NCI-H146 treated with DMSO at 0.1 percent for 48 hours (cell line): ENCODE data around the gene FOXF1.

Source experiments
- DNase-seq: peaks from one replicate; lab custom pipeline; 2025; ENCODE audit not compliant: unreplicated experiment; lab: John Stamatoyannopoulos, UW

FOXF1 gene

GRCh38 chr16:86503830-86504229 is 6.5 kb upstream of the FOXF1 start:
- DNase-seq: no peak

- no peak for DNase-seq
These were observed 5.8 kb upstream of the FOXF1 start for GRCh38 chr16:86504315-86505184.

- no peak for DNase-seq
These were observed 5.0 kb upstream of the FOXF1 start for GRCh38 chr16:86505185-86505898.

- DNase-seq: no peak
These were observed 4.1 kb upstream of the FOXF1 start for GRCh38 chr16:86505899-86506864.

GRCh38 chr16:86507173-86508027 is 2.9 kb upstream of the FOXF1 start:
- DNase-seq: no peak

GRCh38 chr16:86508028-86508946 is 2.0 kb upstream of the FOXF1 start:
- no peak for DNase-seq

- DNase-seq: no peak
These were observed 1.2 kb upstream of the FOXF1 start for GRCh38 chr16:86508947-86509758.

GRCh38 chr16:86509759-86510464 is 415 bp upstream of the FOXF1 start:
- DNase-seq: no peak

- DNase-seq: no peak
These were observed 1.2 kb downstream of the FOXF1 start for GRCh38 chr16:86511317-86512161.

- DNase-seq: no peak
These were observed 2.1 kb downstream of the FOXF1 start for GRCh38 chr16:86512301-86512859.

GRCh38 chr16:86512860-86513470 is 2.6 kb downstream of the FOXF1 start:
- no peak for DNase-seq

- DNase-seq: no peak
These were observed 3.3 kb downstream of the FOXF1 start for GRCh38 chr16:86513471-86514277.

- no peak for DNase-seq
These were observed 4.4 kb downstream of the FOXF1 start for GRCh38 chr16:86514481-86515376.

- no peak for DNase-seq
These were observed 5.1 kb downstream of the FOXF1 start for GRCh38 chr16:86515413-86515776.
